WTC11 (cell line): ENCODE data around the gene ERBB4.

Experiments used
- CTCF ChIP-seq: fragments of 200-600 bp; IDR thresholded peaks from 2 replicates; pipeline ENCODE4 v1.8.0; 2022; ENCODE audit warnings: antibody characterized with exemption
- FOXJ3 ChIP-seq: sonication (generic); formaldehyde crosslinking; IDR thresholded peaks from 2 replicates; pipeline ENCODE4 v1.9.0; 2021; ENCODE audit warnings: missing genetic modification reagents, mild to moderate bottlenecking, borderline replicate concordance
- NR2C2 ChIP-seq: sonication (generic); formaldehyde crosslinking; IDR thresholded peaks from 2 replicates; pipeline ENCODE4 v1.8.0; 2022; ENCODE audit warnings: mild to moderate bottlenecking, missing genetic modification reagents
- STAT6 ChIP-seq: sonication (generic); formaldehyde crosslinking; conservative IDR thresholded peaks from 2 replicates; pipeline ENCODE4 v1.8.1; 2023; ENCODE audit warnings: mild to moderate bottlenecking, low read depth, missing genetic modification reagents, moderate library complexity
- ZNF138 ChIP-seq: sonication (generic); formaldehyde crosslinking; conservative IDR thresholded peaks from 2 replicates; pipeline ENCODE4 v1.8.1; 2022; ENCODE audit warnings: mild to moderate bottlenecking, moderate library complexity, missing genetic modification reagents
- ZNF423 ChIP-seq: fragments of 250-450 bp; sonication (Bioruptor Pico); IDR thresholded peaks from 2 replicates; pipeline ENCODE4 v2.1.2; 2022; ENCODE audit warnings: mild to moderate bottlenecking, moderate library complexity
- TF ChIP-seq, protein P1 (sequence below): sonication (generic); formaldehyde crosslinking; IDR thresholded peaks from 2 replicates; pipeline ENCODE4 v1.8.1; 2023; ENCODE audit warnings: mild to moderate bottlenecking, missing genetic modification reagents, borderline replicate concordance
- TF ChIP-seq, protein P2 (sequence below): sonication (generic); formaldehyde crosslinking; IDR thresholded peaks from 2 replicates; pipeline ENCODE4 v1.8.0; 2022; ENCODE audit warnings: mild to moderate bottlenecking, missing genetic modification reagents
- TF ChIP-seq, protein P3 (sequence below): sonication (generic); formaldehyde crosslinking; IDR thresholded peaks from 2 replicates; pipeline ENCODE4 v1.8.1; 2022; ENCODE audit warnings: low read depth, missing genetic modification reagents, borderline replicate concordance

- TF ChIP-seq STAT6 (CRISPR knock-in tag) (no peak), ZNF138 (CRISPR knock-in tag) (no peak), CTCF (no peak), NR2C2 (no peak), FOXJ3 (no peak), ZNF423 (CRISPR knock-in tag) (no peak)
- TF ChIP-seq, protein P1, sequence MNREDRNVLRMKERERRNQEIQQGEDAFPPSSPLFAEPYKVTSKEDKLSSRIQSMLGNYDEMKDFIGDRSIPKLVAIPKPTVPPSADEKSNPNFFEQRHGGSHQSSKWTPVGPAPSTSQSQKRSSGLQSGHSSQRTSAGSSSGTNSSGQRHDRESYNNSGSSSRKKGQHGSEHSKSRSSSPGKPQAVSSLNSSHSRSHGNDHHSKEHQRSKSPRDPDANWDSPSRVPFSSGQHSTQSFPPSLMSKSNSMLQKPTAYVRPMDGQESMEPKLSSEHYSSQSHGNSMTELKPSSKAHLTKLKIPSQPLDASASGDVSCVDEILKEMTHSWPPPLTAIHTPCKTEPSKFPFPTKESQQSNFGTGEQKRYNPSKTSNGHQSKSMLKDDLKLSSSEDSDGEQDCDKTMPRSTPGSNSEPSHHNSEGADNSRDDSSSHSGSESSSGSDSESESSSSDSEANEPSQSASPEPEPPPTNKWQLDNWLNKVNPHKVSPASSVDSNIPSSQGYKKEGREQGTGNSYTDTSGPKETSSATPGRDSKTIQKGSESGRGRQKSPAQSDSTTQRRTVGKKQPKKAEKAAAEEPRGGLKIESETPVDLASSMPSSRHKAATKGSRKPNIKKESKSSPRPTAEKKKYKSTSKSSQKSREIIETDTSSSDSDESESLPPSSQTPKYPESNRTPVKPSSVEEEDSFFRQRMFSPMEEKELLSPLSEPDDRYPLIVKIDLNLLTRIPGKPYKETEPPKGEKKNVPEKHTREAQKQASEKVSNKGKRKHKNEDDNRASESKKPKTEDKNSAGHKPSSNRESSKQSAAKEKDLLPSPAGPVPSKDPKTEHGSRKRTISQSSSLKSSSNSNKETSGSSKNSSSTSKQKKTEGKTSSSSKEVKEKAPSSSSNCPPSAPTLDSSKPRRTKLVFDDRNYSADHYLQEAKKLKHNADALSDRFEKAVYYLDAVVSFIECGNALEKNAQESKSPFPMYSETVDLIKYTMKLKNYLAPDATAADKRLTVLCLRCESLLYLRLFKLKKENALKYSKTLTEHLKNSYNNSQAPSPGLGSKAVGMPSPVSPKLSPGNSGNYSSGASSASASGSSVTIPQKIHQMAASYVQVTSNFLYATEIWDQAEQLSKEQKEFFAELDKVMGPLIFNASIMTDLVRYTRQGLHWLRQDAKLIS (CRISPR knock-in tag): no peak
- TF ChIP-seq, protein P2, sequence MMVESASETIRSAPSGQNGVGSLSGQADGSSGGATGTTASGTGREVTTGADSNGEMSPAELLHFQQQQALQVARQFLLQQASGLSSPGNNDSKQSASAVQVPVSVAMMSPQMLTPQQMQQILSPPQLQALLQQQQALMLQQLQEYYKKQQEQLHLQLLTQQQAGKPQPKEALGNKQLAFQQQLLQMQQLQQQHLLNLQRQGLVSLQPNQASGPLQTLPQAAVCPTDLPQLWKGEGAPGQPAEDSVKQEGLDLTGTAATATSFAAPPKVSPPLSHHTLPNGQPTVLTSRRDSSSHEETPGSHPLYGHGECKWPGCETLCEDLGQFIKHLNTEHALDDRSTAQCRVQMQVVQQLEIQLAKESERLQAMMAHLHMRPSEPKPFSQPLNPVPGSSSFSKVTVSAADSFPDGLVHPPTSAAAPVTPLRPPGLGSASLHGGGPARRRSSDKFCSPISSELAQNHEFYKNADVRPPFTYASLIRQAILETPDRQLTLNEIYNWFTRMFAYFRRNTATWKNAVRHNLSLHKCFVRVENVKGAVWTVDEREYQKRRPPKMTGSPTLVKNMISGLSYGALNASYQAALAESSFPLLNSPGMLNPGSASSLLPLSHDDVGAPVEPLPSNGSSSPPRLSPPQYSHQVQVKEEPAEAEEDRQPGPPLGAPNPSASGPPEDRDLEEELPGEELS (CRISPR knock-in tag): no peak
- TF ChIP-seq, protein P3, sequence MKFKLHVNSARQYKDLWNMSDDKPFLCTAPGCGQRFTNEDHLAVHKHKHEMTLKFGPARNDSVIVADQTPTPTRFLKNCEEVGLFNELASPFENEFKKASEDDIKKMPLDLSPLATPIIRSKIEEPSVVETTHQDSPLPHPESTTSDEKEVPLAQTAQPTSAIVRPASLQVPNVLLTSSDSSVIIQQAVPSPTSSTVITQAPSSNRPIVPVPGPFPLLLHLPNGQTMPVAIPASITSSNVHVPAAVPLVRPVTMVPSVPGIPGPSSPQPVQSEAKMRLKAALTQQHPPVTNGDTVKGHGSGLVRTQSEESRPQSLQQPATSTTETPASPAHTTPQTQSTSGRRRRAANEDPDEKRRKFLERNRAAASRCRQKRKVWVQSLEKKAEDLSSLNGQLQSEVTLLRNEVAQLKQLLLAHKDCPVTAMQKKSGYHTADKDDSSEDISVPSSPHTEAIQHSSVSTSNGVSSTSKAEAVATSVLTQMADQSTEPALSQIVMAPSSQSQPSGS: no peak
Observed at GRCh38 chr2:211534632-211535031, 1004.0 kb downstream of the ERBB4 start.
